ENCODE measurements around the gene MORN5.

The MORN5 gene

GRCh38 chr9:122216138-122216797 is 56.6 kb downstream of the MORN5 start:
- DNase-seq (ENCODE audit: low spot score), result no peak

- no peak for DNase-seq (ENCODE audit: low spot score)
Measured at GRCh38 chr9:122216798-122217418, 57.2 kb downstream of the MORN5 start.

GRCh38 chr9:122217640-122218039 is 57.9 kb downstream of the MORN5 start:
- DNase-seq (ENCODE audit: low spot score), result no peak

GRCh38 chr9:122218071-122218934 is 58.6 kb downstream of the MORN5 start:
- DNase-seq (ENCODE audit: low spot score), result no peak

GRCh38 chr9:122218935-122219855 is 59.5 kb downstream of the MORN5 start:
- no peak for DNase-seq (ENCODE audit: low spot score)

- no peak for DNase-seq (ENCODE audit: low spot score)
Measured at GRCh38 chr9:122219856-122220672, 60.4 kb downstream of the MORN5 start.

- no peak for DNase-seq (ENCODE audit: low spot score)
Measured at GRCh38 chr9:122220673-122221182, 61.0 kb downstream of the MORN5 start.

GRCh38 chr9:122221183-122221811 is 61.6 kb downstream of the MORN5 start:
- no peak for DNase-seq (ENCODE audit: low spot score)

- no peak for DNase-seq (ENCODE audit: low spot score)
Measured at GRCh38 chr9:122222791-122223190, 63.1 kb downstream of the MORN5 start.

GRCh38 chr9:122223435-122223834 is 63.7 kb downstream of the MORN5 start:
- DNase-seq (ENCODE audit: low spot score), result no peak

- DNase-seq (ENCODE audit: low spot score), result no peak
Measured at GRCh38 chr9:122225312-122226141, 65.8 kb downstream of the MORN5 start.

GRCh38 chr9:122226142-122226757 is 66.5 kb downstream of the MORN5 start:
- DNase-seq (ENCODE audit: low spot score), result no peak

GRCh38 chr9:122226758-122227574 is 67.3 kb downstream of the MORN5 start:
- no peak for DNase-seq (ENCODE audit: low spot score)

- peak; percentile 24 for DNase-seq (ENCODE audit: low spot score)
Measured at GRCh38 chr9:122227575-122227900, 67.8 kb downstream of the MORN5 start.

- no peak for DNase-seq (ENCODE audit: low spot score)
Measured at GRCh38 chr9:122228191-122228567, 68.5 kb downstream of the MORN5 start.

GRCh38 chr9:122228568-122229484 is 69.1 kb downstream of the MORN5 start, which contains the start of gene LHX6:
TSS of gene LHX6 (minus strand) at chr9:122228957. CDS start at chr9:122228740, 217 bp downstream.
- DNase-seq (ENCODE audit: low spot score), result no peak

GRCh38 chr9:122229485-122229837 is 69.8 kb downstream of the MORN5 start:
- DNase-seq (ENCODE audit: low spot score), result peak; percentile 26

Data from cerebellar cortex (tissue), 1 donor.